ENCODE results near the gene FAM111B.
"Not testable (repeated sequence)": the region's sequence is repeated elsewhere in the genome, so short reads cannot be mapped to it uniquely, and the experiment has no call there.

FAM111B gene

GRCh38 chr11:59106363-59107336 lies at the start of gene FAM111B:
Gene FAM111B, plus strand, starts transcription at chr11:59107237. Its CDS starts 2,389 bp downstream, at chr11:59109626.
- DNase-seq, result peak; percentile 82

- peak; percentile 85 for DNase-seq
These were observed 48.7 kb upstream of the FAM111B start for GRCh38 chr11:59058120-59059033.

GRCh38 chr11:59060096-59060495 lies 46.9 kb upstream of the FAM111B start:
- DNase-seq, result not testable (repeated sequence)

- no peak for DNase-seq
These were observed 44.2 kb upstream of the FAM111B start for GRCh38 chr11:59062602-59063529.

- DNase-seq, result not testable (repeated sequence)
These were observed 42.9 kb upstream of the FAM111B start for GRCh38 chr11:59063996-59064727.

- no peak for DNase-seq
These were observed 38.0 kb upstream of the FAM111B start for GRCh38 chr11:59069087-59069486.

- DNase-seq, result no peak
These were observed 30.0 kb upstream of the FAM111B start for GRCh38 chr11:59076876-59077571.

- DNase-seq, result no peak
These were observed 28.6 kb upstream of the FAM111B start for GRCh38 chr11:59078435-59078834.

GRCh38 chr11:59079086-59079485 lies 28.0 kb upstream of the FAM111B start:
- DNase-seq, result no peak

- DNase-seq, result not testable (repeated sequence)
These were observed 26.6 kb upstream of the FAM111B start for GRCh38 chr11:59080421-59080820.

GRCh38 chr11:59081430-59082020 lies 25.5 kb upstream of the FAM111B start:
- DNase-seq, result not testable (repeated sequence)

GRCh38 chr11:59086007-59086406 lies 21.0 kb upstream of the FAM111B start, which contains the start of gene GLYATL1B:
Gene GLYATL1B, plus strand, starts transcription at chr11:59086307. Its CDS starts 0 bp downstream, at chr11:59086307.
- not testable (repeated sequence) for DNase-seq

- no peak for DNase-seq
These were observed 18.9 kb upstream of the FAM111B start for GRCh38 chr11:59088162-59088561.

GRCh38 chr11:59093576-59093975 lies 13.5 kb upstream of the FAM111B start:
- not testable (repeated sequence) for DNase-seq

- not testable (repeated sequence) for DNase-seq
These were observed 11.8 kb upstream of the FAM111B start for GRCh38 chr11:59095225-59095624.

- not testable (repeated sequence) for DNase-seq
These were observed 11.0 kb upstream of the FAM111B start for GRCh38 chr11:59095972-59096575.

GRCh38 chr11:59097113-59097708 lies 9.8 kb upstream of the FAM111B start:
- DNase-seq, result peak; percentile 76

GRCh38 chr11:59097938-59098337 lies 9.1 kb upstream of the FAM111B start:
- not testable (repeated sequence) for DNase-seq

- peak; percentile 59 for DNase-seq
These were observed 4.7 kb upstream of the FAM111B start for GRCh38 chr11:59102259-59102765.
